Activated naive CD4-positive, alpha-beta T cell treated with Interleukin-2 at 50 U/mL for 16 hours (primary cell): ENCODE data around the gene MAP2.

Experiments
- DNase-seq: peaks from one replicate; pipeline ENCODE4 v3.0.0-alpha.2; 2020

The MAP2 gene

GRCh38 chr2:209534228-209534627 lies 110.4 kb downstream of the MAP2 start:
- DNase-seq = no peak

- no peak for DNase-seq
Measured at GRCh38 chr2:209536363-209536762, 112.5 kb downstream of the MAP2 start.

- DNase-seq = no peak
Measured at GRCh38 chr2:209547726-209548125, 123.9 kb downstream of the MAP2 start.

- DNase-seq = no peak
Measured at GRCh38 chr2:209549589-209549988, 125.7 kb downstream of the MAP2 start.

- DNase-seq = no peak
Measured at GRCh38 chr2:209553913-209554312, 130.1 kb downstream of the MAP2 start.

GRCh38 chr2:209556354-209556961 lies 132.6 kb downstream of the MAP2 start:
- no peak for DNase-seq

GRCh38 chr2:209560911-209561310 lies 137.1 kb downstream of the MAP2 start:
- DNase-seq = no peak

- DNase-seq = no peak
Measured at GRCh38 chr2:209563453-209563852, 139.6 kb downstream of the MAP2 start.

GRCh38 chr2:209564816-209565215 lies 141.0 kb downstream of the MAP2 start:
- no peak for DNase-seq

GRCh38 chr2:209565896-209566582 lies 142.2 kb downstream of the MAP2 start:
- no peak for DNase-seq

- DNase-seq = no peak
Measured at GRCh38 chr2:209570194-209570593, 146.3 kb downstream of the MAP2 start.

GRCh38 chr2:209574515-209574914 lies 150.7 kb downstream of the MAP2 start:
- no peak for DNase-seq

- DNase-seq = no peak
Measured at GRCh38 chr2:209577376-209578357, 153.8 kb downstream of the MAP2 start.

- no peak for DNase-seq
Measured at GRCh38 chr2:209578394-209579001, 154.7 kb downstream of the MAP2 start.

GRCh38 chr2:209579230-209579749 lies 155.4 kb downstream of the MAP2 start:
- DNase-seq = no peak

- DNase-seq = no peak
Measured at GRCh38 chr2:209581040-209581439, 157.2 kb downstream of the MAP2 start.

- DNase-seq = no peak
Measured at GRCh38 chr2:209582281-209582680, 158.4 kb downstream of the MAP2 start.

GRCh38 chr2:209584472-209584871 lies 160.6 kb downstream of the MAP2 start:
- no peak for DNase-seq

GRCh38 chr2:209584915-209585314 lies 161.1 kb downstream of the MAP2 start:
- DNase-seq = no peak

- no peak for DNase-seq
Measured at GRCh38 chr2:209591021-209591420, 167.2 kb downstream of the MAP2 start.

- no peak for DNase-seq
Measured at GRCh38 chr2:209592106-209592505, 168.3 kb downstream of the MAP2 start.

- DNase-seq = no peak
Measured at GRCh38 chr2:209593930-209594329, 170.1 kb downstream of the MAP2 start.

- DNase-seq = no peak
Measured at GRCh38 chr2:209596262-209596661, 172.4 kb downstream of the MAP2 start.
